K562 (cell line): ENCODE measurements around the gene RAP1GAP2. TPM values are rescaled to one million over a fixed set of nuclear protein-coding genes. Genes with fewer than 3 reads are reported as not detected.

Experiments used
- ATAC-seq: fragments of 200-7000 bp; cut with Tn5 transposase; 3 replicates; pipeline ENCODE4 v1.9.1; 2020; ENCODE audit warnings: moderate library complexity
- BruUV-seq: library from RNA; stranded (reverse); fragments of 400-500 nt; replicated peaks from 2 replicates; lab custom pipeline; 2021; lab: Mats Ljungman, UMichigan
- CTCF ChIA-PET: fragments of 300-600 bp; formaldehyde crosslinking; extraction: SDS; loops from one replicate; lab custom pipeline; 2021; ENCODE audit warnings: low intra/inter-chr PET ratio; lab: Yijun Ruan, JAX
- POLR2A ChIA-PET: fragments of 300-600, 350-650 bp; sonication (Branson Sonifier 250); formaldehyde crosslinking; extraction: SDS; loops from one replicate; lab custom pipeline; 2021; ENCODE audit warnings: antibody characterized with exemption, inconsistent platforms; lab: Yijun Ruan, JAX
- DNase-seq, 4 experiments: peaks; one replicate each; pipeline versions ENCODE4 v3.0.0 to v3.0.0-alpha.2; 2011 to 2018; ENCODE audit warnings: low spot score in 3 of 4, mixed read lengths in 3 of 4; ENCODE audit errors: extremely low read depth in 1 of 4
- FAIRE-seq: peaks from 2 replicates; lab custom pipeline; 2011; peaks lifted over from hg19 to GRCh38; lab: Jason Lieb, UNC
- H2AFZ ChIP-seq: 2 replicates; pipeline ENCODE4 v1.6.0; 2011; ENCODE audit warnings: low read depth, low read length, control low read depth, inconsistent platforms
- H3K27ac ChIP-seq: fragments of 200-600 bp; 3 replicates; pipeline ENCODE4 v1.8.0; 2011; ENCODE audit warnings: low read depth, mild to moderate bottlenecking, control low read depth, inconsistent platforms, low read length, moderate library complexity, mixed read lengths; ENCODE audit errors: extremely low read depth
- H3K27me3 ChIP-seq, 2 experiments: fragments of 300-600 bp in 1 of 2; 2 replicates in 1 of 2; 3 replicates in 1 of 2; pipeline versions ENCODE4 v1.6.0 to v1.8.0; 2011; ENCODE audit warnings: inconsistent platforms in 2 of 2, low read length in 2 of 2, mild to moderate bottlenecking in 1 of 2, mixed read lengths in 1 of 2, moderate library complexity in 1 of 2; ENCODE audit not compliant: control insufficient read depth in 2 of 2, insufficient read depth in 2 of 2
- H3K36me3 ChIP-seq: fragments of 300-600 bp; 3 replicates; pipeline ENCODE4 v1.8.0; 2011; ENCODE audit warnings: mild to moderate bottlenecking, low read length, inconsistent platforms; ENCODE audit not compliant: control insufficient read depth, insufficient read depth
- H3K4me1 ChIP-seq, 2 experiments: fragments of 200-600 bp in 1 of 2; replicated peaks in 1 of 2; 2 replicates in 1 of 2; 3 replicates in 1 of 2; pipeline versions ENCODE4 v1.5.1 to v1.8.0; 2011; ENCODE audit warnings: inconsistent platforms in 2 of 2, low read length in 2 of 2, mild to moderate bottlenecking in 1 of 2, mixed read lengths in 1 of 2, moderate library complexity in 1 of 2; ENCODE audit not compliant: control insufficient read depth in 2 of 2, insufficient read depth in 2 of 2
- H3K4me2 ChIP-seq: 2 replicates; pipeline ENCODE4 v1.6.1; 2011; ENCODE audit warnings: low read length, control low read depth, inconsistent platforms, mixed read lengths; ENCODE audit not compliant: insufficient read depth
- H3K4me3 ChIP-seq: fragments of 200-600 bp; sonication (generic), shearing (Covaris generic); 2 replicates; pipeline ENCODE4 v1.5.1; 2016; ENCODE audit warnings: control low read depth, inconsistent platforms
- H3K79me2 ChIP-seq: fragments of 200-600 bp; 3 replicates; pipeline ENCODE4 v1.8.0; 2011; ENCODE audit warnings: low read length, inconsistent platforms; ENCODE audit not compliant: control insufficient read depth, insufficient read depth
- H3K9ac ChIP-seq, 2 experiments: 2 replicates each; pipeline versions ENCODE4 v1.6.0 to v1.6.1; 2011; ENCODE audit warnings: low read depth in 2 of 2, low read length in 2 of 2, control low read depth in 1 of 2, inconsistent platforms in 1 of 2, mild to moderate bottlenecking in 1 of 2, mixed read lengths in 1 of 2; ENCODE audit not compliant: insufficient read depth in 1 of 2
- H3K9me1 ChIP-seq: one replicate; pipeline ENCODE4 v1.6.0; 2011; ENCODE audit warnings: inconsistent platforms, mild to moderate bottlenecking, low read length, moderate library complexity; ENCODE audit not compliant: control insufficient read depth, insufficient read depth
- H3K9me3 ChIP-seq: replicated peaks from 2 replicates; pipeline ENCODE4 v1.5.1; 2011; ENCODE audit warnings: low read depth, low read length, inconsistent platforms; ENCODE audit not compliant: control insufficient read depth, insufficient read depth
- H4K20me1 ChIP-seq: replicated peaks from 2 replicates; pipeline ENCODE4 v1.6.1; 2011; ENCODE audit warnings: low read length, inconsistent platforms, mixed read lengths; ENCODE audit not compliant: control insufficient read depth, insufficient read depth
- CBX5 ChIP-seq: IDR thresholded peaks from 2 replicates; pipeline ENCODE4 v1.6.1; 2014; ENCODE audit warnings: low read depth, borderline replicate concordance
- ELF2 ChIP-seq: fragments of 250-450 bp; sonication (Bioruptor Pico); IDR thresholded peaks from 2 replicates; pipeline ENCODE4 v1.5.0; 2021; ENCODE audit warnings: mild to moderate bottlenecking
- FOXA1 ChIP-seq: fragments of 450-650 bp; IDR thresholded peaks from 2 replicates; pipeline ENCODE4 v1.6.1; 2016; ENCODE audit warnings: mild to moderate bottlenecking, borderline replicate concordance
- HEY1 ChIP-seq: fragments of 250-450 bp; sonication (Bioruptor Pico); IDR thresholded peaks from 2 replicates; pipeline ENCODE4 v1.5.0; 2020; ENCODE audit warnings: mild to moderate bottlenecking, moderate library complexity, borderline replicate concordance
- ZEB2 ChIP-seq: fragments of 450-650 bp; IDR thresholded peaks from 2 replicates; pipeline ENCODE4 v1.6.1; 2016
- WGBS: fragments of 100-300 bp; shearing (Covaris generic); methylation state at CpG from one replicate; pipeline ENCODE4 v1.1.6; 2016; ENCODE audit warnings: low coverage, mixed read lengths; ENCODE audit not compliant: insufficient coverage; ENCODE audit errors: missing lambda C conversion rate; 5-methylcytosine and 5-hydroxymethylcytosine counted together
- in situ Hi-C: fragments of 300-500 bp; cut with MboI; formaldehyde crosslinking; loops from 4 replicates; pipeline ENCODE4 v1.15.0; 2018; ENCODE audit warnings: inconsistent platforms, mixed read lengths
- intact Hi-C: fragments of 100-400 bp; cut with micrococcal nuclease; formaldehyde crosslinking; loops from 2 replicates; pipeline ENCODE4 v1.14.2; 2022
- polyA plus RNA-seq, 8 experiments: library from polyadenylated mRNA; depleted of rRNA in 4 of 8; stranded (reverse) in 5 of 8; unstranded in 3 of 8; fragments of >200 nt; fragmentation: Nextera tagmentation in 2 of 8; fragmentation: Illumina TruSeq in 1 of 8; extraction: Ambion mirVana in 2 of 8; extraction: Trizol in 1 of 8; gene quantifications; 2 replicates each; pipeline versions ENCODE4 v1.2.1 to v1.2.3, GENCODE V29; 2011 to 2014; ENCODE audit warnings: inconsistent platforms in 1 of 8, missing spikeins in 1 of 8
- total RNA-seq, 7 experiments: library from RNA; depleted of rRNA in 6 of 7; stranded (reverse); fragments of >200 nt in 6 of 7; fragmentation: Illumina TruSeq in 2 of 7; extraction: Trizol in 2 of 7; gene quantifications; 2 replicates each; pipeline versions ENCODE4 v1.2.1 to v1.2.3, GENCODE V29; 2011 to 2021; ENCODE audit warnings: low replicate concordance in 1 of 7

Gene RAP1GAP2
- total and polyA plus RNA-seq, 9 of the 15 experiments (the other 6 are each of a cell fraction or from before 2014, with no cell fraction given) = 0.01 to 1.3 (median 0.42) TPM; not detected in 1

DNA sequence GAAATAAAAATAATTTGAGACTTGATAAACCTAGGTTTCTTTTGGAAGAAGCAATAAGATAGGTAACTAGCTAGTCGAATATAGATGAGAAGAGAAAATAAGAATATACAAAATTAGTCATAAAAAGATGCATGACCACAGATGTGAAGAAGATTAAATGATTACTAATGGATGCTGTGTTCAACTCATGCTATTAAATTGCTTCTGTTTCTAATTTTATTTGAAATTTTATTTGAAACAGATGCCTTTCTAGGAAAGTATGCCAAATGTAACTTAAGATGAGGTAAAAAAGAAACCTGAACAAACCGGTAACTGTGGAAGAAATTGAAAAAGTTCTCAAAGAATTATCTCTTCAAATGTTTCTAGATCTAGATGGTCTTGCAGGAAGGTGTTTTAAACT lies 175.6 kb downstream of the RAP1GAP2 start:
- Histone ChIP-seq H3K9me3 (no peaks in the 10 kb centered on the region), H3K4me3 (no peak overlapping the region), H4K20me1 (no peaks in the 10 kb centered on the region), H3K27me3 (peaks cover under 1 to 8% of the 10 kb centered on the region in 2 experiments; a peak in 3 of 5 replicates), H3K79me2 (no peaks in the 10 kb centered on the region), H3K9ac (no peak overlapping the region), H3K27ac (no peak overlapping the region), H3K4me2 (no peak overlapping the region), H3K36me3 (no peaks in the 10 kb centered on the region), H2AFZ (no peak overlapping the region), H3K4me1 (no peaks in the 10 kb centered on the region), H3K9me1 (no peaks in the 10 kb centered on the region)
- no peak for ATAC-seq
- TF ChIP-seq ZEB2 (no peak), ELF2 (no peak), FOXA1 (no peak)
- BruUV-seq = no TSS peak
- intact Hi-C loops (no loop called here), in situ Hi-C loops (no loop called here)
- ChIA-PET POLR2A (no interaction called here), CTCF (no interaction called here)
- WGBS = 4% methylated on average over 2 of the region's 2 CpGs
- no peak for DNase-seq
- FAIRE-seq = no peak

DNA sequence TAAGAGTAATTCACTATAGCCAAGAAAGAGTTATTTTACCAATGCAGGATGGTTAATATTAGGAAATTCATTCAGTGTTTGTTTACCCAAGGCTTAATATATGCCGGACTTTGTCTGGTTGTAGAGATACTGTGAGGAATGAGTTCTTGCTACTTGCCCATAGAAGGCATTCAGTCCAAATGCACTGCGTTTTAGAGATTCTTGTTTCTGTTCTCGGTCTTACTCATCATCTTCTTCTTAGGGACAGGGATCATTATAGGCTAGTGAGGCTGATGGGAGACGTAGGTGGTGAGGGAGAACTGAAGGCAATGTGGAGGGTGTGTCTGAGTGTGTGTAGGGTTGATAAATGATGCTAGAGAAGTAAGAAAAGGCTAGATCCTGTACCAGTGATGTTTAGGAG lies 176.5 kb downstream of the RAP1GAP2 start:
- intact Hi-C loops (no loop called here), in situ Hi-C loops (no loop called here)
- Histone ChIP-seq H3K27me3 (peaks cover 0 to 3% of the 10 kb centered on the region in 2 experiments; a peak in 2 of 5 replicates), H3K4me1 (no peaks in the 10 kb centered on the region), H3K9ac (no peak overlapping the region), H3K79me2 (no peaks in the 10 kb centered on the region), H4K20me1 (no peaks in the 10 kb centered on the region), H2AFZ (no peak overlapping the region), H3K9me1 (no peaks in the 10 kb centered on the region), H3K36me3 (no peaks in the 10 kb centered on the region), H3K9me3 (no peaks in the 10 kb centered on the region), H3K4me3 (no peak overlapping the region), H3K27ac (no peak overlapping the region), H3K4me2 (no peak overlapping the region)
- TF ChIP-seq CBX5 (no peak), HEY1 (CRISPR knock-in tag) (no peak)
- ATAC-seq (no peak), DNase-seq (no peak), FAIRE-seq (no peak)
- BruUV-seq = no TSS peak
- CTCF ChIA-PET = no interaction called here
- POLR2A ChIA-PET = no interaction called here
- WGBS = 0% methylated on average over 3 of the region's 4 CpGs
